GM19324 (cell line): ENCODE data around the gene CD109.
"Not testable (repeated sequence)": the region's sequence is repeated elsewhere in the genome, so short reads cannot be mapped to it uniquely, and the experiment has no call there.

Experiments
- ATAC-seq: cut with Tn5 transposase; IDR thresholded peaks from one replicate; pipeline ENCODE4 v1.9.1; 2021; ENCODE audit warnings: mild to moderate bottlenecking, moderate library complexity; ENCODE audit not compliant: unreplicated experiment, low FRiP score

CD109 gene

DNA sequence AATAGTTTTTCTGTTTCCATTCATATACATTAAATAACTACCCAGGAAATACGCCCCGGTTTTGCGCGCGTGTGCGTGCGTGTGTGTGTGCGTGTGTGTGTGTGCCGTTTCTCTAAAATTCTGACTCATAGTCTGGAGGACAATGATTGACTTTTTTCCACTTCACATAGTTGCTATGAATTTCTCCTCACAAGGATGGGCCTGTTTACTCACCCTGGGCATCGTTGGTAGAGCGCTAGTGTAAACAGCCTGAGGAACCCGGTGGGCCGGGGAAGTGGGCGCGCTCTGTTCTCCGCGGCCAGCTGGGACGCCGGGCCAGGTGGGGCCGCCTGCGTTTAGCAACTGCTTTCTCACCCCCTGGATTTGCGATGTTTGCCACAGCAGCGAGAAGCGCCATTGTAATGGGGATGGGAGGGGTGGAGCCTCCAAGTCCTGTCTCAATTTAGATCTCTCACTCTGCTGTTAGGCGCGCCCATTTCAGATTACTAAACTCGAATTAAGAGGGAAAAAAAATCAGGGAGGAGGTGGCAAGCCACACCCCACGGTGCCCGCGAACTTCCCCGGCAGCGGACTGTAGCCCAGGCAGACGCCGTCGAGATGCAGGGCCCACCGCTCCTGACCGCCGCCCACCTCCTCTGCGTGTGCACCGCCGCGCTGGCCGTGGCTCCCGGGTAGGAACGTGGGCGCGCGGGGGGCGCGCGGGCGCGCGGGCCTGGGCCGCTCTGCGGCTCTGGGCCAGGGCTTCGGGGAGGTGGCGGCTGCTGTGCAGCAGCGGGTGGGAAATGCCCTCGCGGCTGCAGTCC, at the start of gene CD109:
CD109 (plus strand) TSS at position 585 of the 803 bp plus-strand sequence; CDS start at position 598, 13 bp downstream.
- peak; percentile 64 for ATAC-seq

DNA sequence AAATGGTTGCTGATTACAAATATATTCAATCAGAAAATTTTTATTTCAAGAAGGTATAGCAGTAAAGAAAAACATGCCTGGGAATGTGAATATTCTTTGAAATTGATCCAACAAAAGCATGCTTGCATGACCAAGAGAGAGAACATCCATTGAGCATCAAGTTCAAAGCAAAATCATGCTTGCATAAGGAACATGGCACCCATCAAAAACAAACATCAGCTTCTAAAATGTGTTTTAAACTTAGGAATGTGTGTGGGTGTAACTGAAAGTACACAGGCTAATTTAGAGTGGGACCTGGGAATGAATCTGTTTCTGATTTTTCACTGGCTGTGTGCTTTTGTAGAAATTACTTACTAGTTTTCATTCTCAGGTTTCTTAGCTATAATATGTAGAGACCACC, 47.8 kb upstream of the CD109 start:
- no peak for ATAC-seq

DNA sequence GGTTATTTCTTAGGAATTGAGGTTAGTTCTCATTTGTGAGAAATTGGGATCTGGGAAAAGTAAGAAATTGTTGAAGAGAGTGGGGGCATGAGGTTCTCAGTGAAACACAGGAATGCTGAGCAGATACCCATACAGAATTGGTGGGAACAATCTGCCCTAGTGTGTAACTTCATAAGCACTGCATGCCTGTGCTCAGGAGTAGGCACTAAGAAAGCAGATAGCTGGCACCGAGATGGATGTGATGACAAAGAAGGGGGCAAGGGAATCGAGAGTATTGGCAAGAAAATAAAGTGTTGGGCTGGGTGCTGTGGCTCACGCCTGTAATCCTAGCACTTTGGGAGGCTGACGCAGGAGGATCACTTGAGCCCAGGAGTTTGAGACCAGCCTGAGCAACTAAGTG, 46.2 kb upstream of the CD109 start:
- no peak for ATAC-seq

DNA sequence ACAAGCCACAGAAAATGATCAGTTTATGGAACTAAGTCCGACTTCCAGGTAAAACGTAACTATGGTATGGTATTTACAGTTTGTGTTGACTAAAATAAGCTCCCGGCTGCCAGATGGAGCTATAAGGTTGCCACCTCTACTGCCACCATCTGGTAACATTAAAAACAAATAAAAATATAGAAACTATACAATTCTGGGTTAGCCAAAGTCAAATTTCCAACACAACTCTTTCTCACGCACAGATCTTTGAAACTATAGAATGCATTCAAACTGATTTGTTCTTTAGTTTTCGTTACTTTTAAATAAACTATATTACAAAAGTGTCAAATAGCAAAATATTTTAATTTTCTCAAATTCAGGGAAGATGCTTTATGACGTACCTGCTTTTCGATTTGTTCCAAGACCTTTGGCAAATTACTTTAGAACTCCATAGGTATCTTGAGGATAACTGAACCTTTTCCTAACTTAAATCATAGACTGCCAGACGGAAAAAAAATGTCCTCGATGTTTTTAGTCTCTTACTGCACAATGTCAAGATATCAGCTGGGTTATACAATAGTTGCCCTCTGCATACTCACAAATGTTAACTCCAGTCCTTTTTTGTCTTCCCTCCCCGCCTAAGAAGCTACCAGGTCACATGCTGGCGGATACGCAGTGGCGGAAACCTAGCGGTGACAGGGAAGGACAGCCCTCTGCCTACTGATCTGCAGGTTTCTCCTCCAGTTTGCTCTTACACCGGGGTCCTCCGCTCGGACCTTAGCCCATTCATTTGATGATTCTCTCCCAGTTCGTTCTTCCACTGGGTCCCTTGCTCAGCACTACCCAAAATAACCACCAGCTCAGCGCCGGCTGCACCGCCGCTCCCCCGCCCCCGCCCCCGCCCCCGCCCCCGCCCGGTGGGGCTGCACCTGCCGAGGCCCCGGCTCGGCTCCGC, 43.1 kb upstream of the CD109 start:
- ATAC-seq = peak; percentile 41

DNA sequence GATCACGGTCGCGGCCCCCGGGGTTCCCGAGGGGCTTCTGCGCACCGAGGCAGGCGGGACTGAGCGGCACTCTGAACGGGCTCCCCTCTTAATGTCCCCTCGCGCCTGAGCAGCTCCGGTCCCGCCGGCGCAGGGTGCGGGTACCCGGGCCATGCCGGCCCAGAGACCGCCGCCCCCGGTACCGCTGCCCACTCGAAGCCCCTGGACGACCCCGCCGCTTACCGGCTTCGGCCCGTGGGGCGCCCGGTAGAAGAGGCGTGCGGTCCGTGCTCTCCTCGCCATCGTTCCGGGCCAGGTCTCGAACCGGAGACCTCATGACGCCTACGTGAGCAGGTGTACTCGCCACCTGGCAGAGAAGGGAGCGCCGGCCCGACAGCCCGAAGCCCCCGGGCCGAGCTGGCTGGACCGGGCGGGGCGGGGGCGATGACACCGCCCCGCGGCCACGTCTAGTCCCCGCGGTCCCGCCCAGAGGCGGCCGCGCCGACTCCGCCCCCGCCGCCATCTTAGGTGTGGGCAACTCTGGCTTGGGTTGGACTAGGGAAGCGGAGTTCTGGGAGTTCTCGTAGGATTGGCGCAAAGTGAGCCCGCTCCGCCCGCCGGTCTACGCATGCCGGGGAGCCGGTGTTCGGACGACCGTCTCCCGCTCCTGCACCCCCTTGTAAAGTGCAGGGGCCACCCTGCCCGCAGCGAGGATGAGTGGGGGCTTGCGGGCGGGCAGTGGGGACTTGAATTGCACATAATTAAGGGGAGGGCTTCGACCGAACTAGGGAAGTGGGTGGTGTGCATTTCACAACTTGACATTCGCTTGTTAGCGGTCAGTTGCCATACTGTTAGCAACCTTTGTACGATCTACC, 42.2 kb upstream of the CD109 start, which contains the start of gene SLC17A5:
SLC17A5 (minus strand) TSS at position 422 of the 854 bp plus-strand sequence; CDS start at position 316, 106 bp downstream.
- ATAC-seq = peak; percentile 92

DNA sequence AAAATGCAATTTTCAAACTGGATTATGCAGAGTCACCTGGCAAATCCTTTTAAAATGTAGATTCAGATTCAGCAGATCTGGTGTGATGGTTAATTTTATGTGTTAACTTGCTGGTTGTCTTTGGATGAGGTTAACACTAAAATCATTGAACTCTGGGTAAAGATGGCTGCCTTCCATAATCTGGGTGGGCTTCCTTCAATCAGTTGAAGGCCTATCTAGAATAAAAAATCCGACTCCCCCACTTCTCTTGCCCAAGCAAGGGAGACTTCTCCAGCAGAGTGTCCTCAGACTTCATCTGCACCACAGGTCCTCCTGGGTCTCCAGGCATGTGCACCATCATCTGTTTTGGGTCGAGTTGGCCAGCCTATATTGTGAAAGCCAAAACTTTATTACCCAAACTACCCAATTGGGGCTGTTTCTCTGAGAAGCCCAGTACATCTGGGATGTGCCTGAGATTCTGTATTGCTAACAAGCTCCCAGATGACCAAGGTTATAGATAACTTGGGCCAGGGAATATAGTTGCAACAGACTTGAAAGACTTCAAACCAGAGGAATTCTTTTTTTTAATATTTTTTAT, 40.6 kb upstream of the CD109 start:
- no peak for ATAC-seq

DNA sequence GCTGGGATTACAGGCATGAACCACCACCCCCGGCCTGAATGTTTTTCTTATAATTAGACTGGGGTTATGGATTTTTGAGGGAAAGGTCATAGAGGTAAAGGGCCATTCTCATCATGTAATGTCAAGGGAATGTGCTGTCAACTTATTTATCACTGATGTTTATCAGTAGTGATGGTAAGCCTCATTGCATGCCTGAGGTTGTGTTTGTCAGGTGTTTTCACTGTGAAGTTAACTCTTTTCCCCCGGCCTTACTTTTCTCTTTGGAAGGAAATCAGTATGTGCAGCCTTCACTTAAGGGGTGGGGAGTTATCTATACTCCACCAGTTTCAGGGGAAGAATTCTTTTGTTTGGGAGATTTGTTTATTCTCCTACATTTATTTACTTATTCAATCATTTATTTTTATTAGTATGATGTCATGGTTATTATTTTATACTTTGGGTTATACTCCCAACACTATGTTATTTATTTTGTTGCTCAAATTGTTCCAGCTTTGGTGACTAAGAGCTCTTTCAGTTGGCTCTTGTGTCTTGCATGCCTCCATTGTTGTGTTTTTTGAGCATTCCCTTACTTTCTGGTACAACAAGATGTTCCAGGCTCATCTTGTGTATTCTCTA, 39.4 kb upstream of the CD109 start:
- ATAC-seq = no peak

DNA sequence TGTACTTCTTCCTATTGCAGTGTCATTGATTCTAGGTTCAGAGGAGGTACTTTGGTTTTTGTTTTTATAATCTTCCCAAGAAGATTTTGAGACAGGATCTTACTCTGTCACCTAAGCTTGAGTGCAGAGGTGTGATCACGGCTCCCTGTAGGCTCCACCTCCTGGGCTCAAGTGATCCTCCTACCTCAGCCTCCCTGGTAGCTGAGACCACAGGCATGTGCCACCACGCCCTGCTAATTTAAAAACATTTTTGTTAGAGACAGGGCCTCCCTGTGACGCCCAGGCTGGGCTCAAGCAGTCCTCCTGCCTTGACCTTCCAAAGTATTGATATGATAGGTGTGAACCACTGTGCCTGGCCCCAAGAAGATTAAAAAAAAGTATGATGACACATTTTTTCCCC, 38.8 kb upstream of the CD109 start:
- no peak for ATAC-seq

DNA sequence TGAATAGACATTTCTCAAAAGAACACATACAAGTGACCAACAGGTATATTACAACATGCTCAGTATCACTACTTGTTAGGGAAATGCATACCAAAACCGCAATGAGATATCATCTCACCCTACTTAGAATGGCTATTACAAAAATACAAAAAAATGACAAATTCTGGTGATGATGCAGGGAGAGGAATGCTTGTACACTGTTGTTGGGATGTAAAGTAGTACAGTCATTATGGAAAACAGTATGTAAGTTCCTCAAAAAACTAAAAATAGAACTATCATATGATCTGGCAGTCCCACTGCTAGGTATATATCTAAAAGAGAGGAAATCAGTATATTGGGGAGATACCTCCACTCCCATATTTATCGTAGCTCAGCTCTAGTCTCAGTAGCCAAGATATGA, 31.3 kb upstream of the CD109 start:
- ATAC-seq = no peak

DNA sequence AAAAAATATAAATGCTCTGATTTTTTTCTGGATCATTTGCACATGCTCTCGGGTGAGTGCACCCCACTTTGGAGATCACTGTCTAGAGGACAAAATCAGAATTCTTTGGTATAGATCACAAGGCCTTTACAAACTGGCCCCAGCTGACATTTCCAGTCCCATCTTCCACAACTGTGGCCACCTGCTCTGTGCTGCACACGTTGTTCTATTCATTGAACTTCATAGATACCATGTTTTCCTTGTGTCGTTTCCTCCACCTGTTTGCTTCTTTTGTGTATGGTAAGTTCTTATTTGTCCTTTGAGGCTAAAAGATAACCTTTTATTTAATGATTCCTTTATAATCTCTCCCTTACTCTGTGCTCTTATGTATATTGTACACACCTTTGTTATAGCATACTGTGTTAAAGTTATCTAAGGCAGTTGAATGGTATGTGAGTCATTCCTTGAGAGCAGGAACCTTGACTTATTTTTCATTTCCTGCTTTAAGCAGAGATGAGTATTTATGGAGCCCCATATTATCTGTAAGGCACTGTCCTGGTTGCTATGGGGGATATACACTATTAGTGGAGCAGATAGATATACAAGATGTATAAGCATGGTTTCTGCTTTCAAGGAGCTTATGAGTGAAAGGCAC, 30.2 kb upstream of the CD109 start:
- no peak for ATAC-seq

DNA sequence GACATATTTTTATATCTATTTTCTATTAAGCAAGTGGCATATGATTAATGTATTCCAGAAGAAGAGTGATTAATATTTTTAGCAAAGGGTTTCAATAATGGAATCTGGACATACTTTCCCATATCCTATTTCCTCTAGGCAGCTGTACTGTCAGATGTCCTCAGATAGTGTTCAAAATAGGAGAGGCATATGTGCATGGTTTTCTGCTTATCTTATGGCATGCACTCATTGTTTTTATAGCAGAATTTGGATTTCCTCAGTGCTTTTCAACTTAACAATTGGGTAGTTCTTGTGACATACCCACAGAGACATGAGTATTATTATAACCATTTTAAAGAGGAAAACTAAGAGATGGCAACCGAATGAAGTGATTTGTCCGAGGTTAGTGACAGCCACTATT, 29.6 kb upstream of the CD109 start:
- ATAC-seq = no peak

DNA sequence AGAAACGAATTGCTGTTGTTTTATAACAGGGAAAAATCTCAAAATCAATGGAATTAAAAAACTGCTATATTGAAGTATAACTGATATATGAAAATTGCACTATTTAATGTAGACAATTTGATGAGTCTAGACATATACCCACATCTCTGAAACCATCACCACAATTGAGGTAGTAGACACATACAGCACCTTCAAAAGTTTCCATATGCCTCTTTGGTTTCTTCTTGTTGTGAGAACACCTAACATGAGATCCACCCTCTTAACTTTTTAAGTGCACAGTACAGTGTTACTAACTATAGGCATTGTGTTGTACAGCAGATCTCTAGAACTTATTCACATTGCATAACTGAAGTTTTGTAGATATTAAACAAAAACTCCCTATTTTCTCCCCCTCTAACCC, 28.2 kb upstream of the CD109 start:
- no peak for ATAC-seq

DNA sequence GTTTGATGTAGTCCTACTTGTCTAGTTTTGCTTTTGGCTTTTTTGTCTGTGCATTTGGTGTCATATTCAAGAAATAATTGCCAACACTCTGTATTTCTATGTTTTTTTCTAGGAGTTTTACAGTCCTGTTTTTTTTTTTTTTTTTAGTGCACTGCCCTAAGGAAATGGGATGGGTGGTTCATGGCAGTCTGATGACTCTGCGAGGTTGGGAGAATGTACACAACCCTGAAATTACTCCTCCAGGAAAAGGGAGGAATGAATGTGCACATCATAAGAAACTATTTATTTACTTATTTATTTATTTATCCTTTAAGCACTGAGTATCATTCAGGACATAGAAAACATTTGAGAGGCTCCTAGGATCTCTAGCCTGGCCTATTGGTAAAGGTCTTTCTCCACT, 27.0 kb upstream of the CD109 start:
- ATAC-seq = no peak

DNA sequence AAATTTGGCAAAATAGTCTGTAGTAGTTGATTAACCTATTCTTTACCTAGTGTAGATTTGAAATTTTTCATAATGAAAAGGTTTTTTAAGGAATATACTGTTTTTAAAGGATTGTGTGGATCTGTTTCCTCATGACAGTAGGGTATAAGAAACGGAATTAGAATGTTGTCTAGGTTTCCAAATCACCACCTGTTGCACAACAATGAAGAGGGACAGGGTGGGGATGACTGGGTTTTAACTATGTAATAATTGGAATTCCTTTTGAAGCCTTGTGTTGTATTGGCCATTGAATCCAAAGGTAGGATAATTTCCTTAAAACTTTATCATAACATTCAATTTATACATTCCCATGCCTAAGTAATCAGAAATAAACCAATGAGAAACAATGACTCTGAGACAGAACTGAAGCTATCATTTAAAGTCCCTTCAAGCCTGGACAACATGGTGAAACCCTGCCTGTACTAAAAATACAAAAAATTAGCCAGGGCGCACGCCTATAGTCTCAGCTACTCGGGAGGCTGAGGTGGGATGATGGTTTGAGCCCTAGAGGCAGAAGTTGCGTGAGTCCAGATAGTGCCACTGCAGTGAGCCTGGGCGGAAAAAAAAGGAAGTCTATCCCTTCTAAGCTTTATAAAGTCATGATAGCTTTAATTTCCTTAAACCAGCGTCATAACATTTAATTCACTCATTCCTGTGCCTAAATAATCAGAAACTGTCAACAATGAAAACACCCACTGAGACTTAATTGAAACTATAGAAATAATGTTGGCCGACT, 23.9 kb upstream of the CD109 start:
- no peak for ATAC-seq

DNA sequence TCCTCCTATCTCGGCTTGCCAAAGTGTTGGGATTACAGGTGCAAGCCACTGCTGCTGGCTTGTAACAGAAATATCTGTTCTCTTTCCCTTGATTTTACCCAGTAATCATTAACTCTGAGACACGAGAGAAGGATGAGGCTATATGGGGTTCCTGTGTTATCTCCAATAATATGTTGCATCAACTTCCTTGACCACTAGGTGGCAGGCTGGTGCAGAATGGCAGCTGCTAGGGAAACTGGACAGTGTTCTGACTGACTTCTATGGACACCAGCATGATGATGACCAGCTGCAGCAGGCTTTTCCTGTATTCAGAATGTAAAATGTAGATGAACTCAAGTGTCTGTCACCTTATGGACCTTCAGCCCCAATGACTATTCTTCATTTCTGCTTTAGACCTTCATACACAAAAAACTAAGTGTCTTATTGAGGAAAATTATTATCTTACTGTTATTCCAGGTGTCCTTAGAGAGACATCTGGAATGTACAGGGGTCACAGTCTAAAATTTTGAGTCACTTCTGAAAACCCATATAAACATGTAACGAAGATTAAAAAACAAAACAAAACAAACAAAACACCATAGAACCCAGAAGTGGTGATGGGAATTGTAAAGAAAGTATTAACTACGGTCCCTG, 20.4 kb upstream of the CD109 start:
- ATAC-seq = peak; percentile 94

DNA sequence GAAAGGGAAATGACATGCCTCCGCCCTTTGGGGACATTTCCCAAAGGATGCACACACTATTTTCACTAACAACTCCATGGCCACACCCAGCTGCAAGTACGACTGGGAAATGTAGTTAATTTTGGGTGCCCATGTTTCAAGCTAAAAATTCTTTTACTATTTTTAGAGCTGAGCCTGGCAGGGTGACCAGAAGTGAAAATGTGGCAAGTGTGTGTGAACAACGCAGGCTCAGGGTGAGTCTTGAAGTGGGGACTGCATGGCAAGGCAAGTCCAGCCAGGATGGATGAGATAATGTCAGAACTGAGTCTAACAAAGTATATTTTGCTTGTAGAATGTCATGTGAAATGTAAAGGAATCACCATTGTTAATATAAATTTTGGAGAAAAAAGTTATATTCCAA, 17.0 kb upstream of the CD109 start:
- ATAC-seq = no peak

DNA sequence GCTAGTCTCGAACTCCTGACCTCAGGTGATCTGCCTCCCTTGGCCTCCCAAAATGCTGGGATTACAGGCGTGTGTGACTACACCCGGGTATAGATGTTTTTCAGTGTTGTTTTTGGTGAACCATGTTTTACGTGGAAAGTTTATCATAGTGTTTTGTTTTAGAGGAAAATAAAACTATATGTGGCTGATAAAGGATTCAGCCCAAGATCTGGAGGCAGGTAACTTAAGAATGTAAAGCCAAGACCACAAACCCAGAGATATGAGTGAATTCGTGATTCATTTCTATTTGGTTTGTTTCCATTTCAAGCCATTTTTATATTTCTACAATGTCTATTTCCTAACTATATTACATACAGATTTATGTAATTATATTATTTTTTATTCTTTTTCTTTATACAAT, 16.2 kb upstream of the CD109 start:
- ATAC-seq = not testable (repeated sequence)

DNA sequence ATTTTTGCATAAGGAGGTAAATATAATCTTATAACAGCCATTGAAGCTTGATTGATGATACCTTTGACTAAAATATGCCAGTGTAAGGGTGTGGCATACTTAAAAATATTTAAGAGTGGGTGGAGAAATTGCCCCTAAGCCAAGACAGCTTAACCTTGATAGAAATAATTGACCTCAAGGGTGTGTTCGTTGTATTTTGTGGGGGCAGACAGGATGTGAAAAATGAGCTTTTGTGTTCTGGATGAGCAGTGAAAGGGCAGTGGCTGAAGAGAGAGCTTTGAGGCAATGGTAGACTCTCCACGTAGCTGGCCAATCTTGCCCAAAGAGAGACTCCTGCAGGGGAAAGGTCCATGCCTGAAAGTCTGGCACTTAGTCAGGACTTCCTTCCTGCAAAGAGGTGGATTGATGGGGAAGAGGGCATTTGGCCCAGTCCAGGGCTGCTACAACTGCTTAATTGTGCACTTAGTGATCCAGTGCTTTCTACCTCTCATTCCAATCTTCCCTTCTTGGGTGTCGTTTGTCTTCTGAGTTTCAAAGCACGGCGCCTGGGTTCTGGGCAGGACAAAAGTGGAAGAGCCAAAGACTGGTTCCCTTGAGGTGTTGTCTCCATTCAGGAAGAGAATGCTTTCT, 15.6 kb upstream of the CD109 start:
- ATAC-seq = no peak
